Retina (tissue), 1 donor: ENCODE data around the gene GALNT17.
"Not testable (repeated sequence)": the region's sequence is repeated elsewhere in the genome, so short reads cannot be mapped to it uniquely, and the experiment has no call there.

Source experiments
- DNase-seq: peaks from one replicate; pipeline ENCODE4 v3.0.0-alpha.2; 2016

Gene GALNT17

GRCh38 chr7:71171476-71171875 lies 39.5 kb downstream of the GALNT17 start:
- no peak for DNase-seq

GRCh38 chr7:71173955-71174354 lies 42.0 kb downstream of the GALNT17 start:
- no peak for DNase-seq

- no peak for DNase-seq
These were observed 50.5 kb downstream of the GALNT17 start for GRCh38 chr7:71182438-71182935.

GRCh38 chr7:71184136-71184535 lies 52.2 kb downstream of the GALNT17 start:
- no peak for DNase-seq

- DNase-seq: no peak
These were observed 52.7 kb downstream of the GALNT17 start for GRCh38 chr7:71184609-71185008.

GRCh38 chr7:71186535-71187057 lies 54.7 kb downstream of the GALNT17 start:
- DNase-seq: no peak

GRCh38 chr7:71191771-71192170 lies 59.8 kb downstream of the GALNT17 start:
- no peak for DNase-seq

GRCh38 chr7:71193099-71193810 lies 61.3 kb downstream of the GALNT17 start:
- DNase-seq: no peak

- no peak for DNase-seq
These were observed 66.4 kb downstream of the GALNT17 start for GRCh38 chr7:71198391-71198790.

GRCh38 chr7:71198887-71199286 lies 66.9 kb downstream of the GALNT17 start:
- DNase-seq: no peak

GRCh38 chr7:71206184-71206583 lies 74.2 kb downstream of the GALNT17 start:
- no peak for DNase-seq

- DNase-seq: no peak
These were observed 76.9 kb downstream of the GALNT17 start for GRCh38 chr7:71208881-71209280.

GRCh38 chr7:71209484-71209883 lies 77.5 kb downstream of the GALNT17 start:
- not testable (repeated sequence) for DNase-seq

GRCh38 chr7:71210220-71210619 lies 78.3 kb downstream of the GALNT17 start:
- no peak for DNase-seq

GRCh38 chr7:71212433-71212832 lies 80.5 kb downstream of the GALNT17 start:
- not testable (repeated sequence) for DNase-seq

- no peak for DNase-seq
These were observed 84.3 kb downstream of the GALNT17 start for GRCh38 chr7:71216211-71216610.

- no peak for DNase-seq
These were observed 88.3 kb downstream of the GALNT17 start for GRCh38 chr7:71220210-71220695.

GRCh38 chr7:71221049-71221448 lies 89.1 kb downstream of the GALNT17 start:
- no peak for DNase-seq

- DNase-seq: no peak
These were observed 89.6 kb downstream of the GALNT17 start for GRCh38 chr7:71221549-71221948.

GRCh38 chr7:71227126-71227525 lies 95.2 kb downstream of the GALNT17 start:
- DNase-seq: no peak

GRCh38 chr7:71229148-71229547 lies 97.2 kb downstream of the GALNT17 start:
- no peak for DNase-seq

- no peak for DNase-seq
These were observed 97.8 kb downstream of the GALNT17 start for GRCh38 chr7:71229699-71230098.

GRCh38 chr7:71235253-71235652 lies 103.3 kb downstream of the GALNT17 start:
- no peak for DNase-seq
